H1 (cell line): ENCODE data around the gene GRIK1. TPM values are rescaled to one million over a fixed set of nuclear protein-coding genes. Genes with fewer than 3 reads are reported as not detected.

Source experiments
- CTCF ChIA-PET: fragments of 300-600 bp; sonication (Branson Sonifier 250); formaldehyde crosslinking; loops from one replicate; lab custom pipeline; 2021; ENCODE audit not compliant: partially characterized antibody; lab: Charles Lee
- POLR2A ChIA-PET: fragments of 300-600 bp; sonication (Branson Sonifier 250); formaldehyde crosslinking; loops from one replicate; lab custom pipeline; 2021; ENCODE audit warnings: inconsistent platforms; ENCODE audit not compliant: partially characterized antibody; lab: Charles Lee
- DNase-seq, 2 experiments: peaks; one replicate each; pipeline versions ENCODE4 v3.0.0 to v3.0.0-alpha.2; 2010 to 2022; ENCODE audit warnings: low spot score in 2 of 2, low read depth in 1 of 2, mixed read lengths in 1 of 2
- FAIRE-seq: peaks from 2 replicates; lab custom pipeline; 2011; peaks lifted over from hg19 to GRCh38; lab: Jason Lieb, UNC
- H2AFZ ChIP-seq: 2 replicates; pipeline ENCODE4 v1.8.1; 2012; ENCODE audit warnings: low read length, inconsistent platforms
- H2AK5ac ChIP-seq: 2 replicates; pipeline ENCODE4 v1.6.1; 2013; ENCODE audit warnings: low read depth, low read length
- H2BK120ac ChIP-seq: replicated peaks from 2 replicates; pipeline ENCODE3; 2013; ENCODE audit warnings: low read depth, low read length, inconsistent platforms
- H2BK12ac ChIP-seq: 2 replicates; pipeline ENCODE4 v1.6.1; 2013; ENCODE audit warnings: low read depth, low read length
- H2BK15ac ChIP-seq: 2 replicates; pipeline ENCODE4 v1.6.1; 2013; ENCODE audit warnings: low read length
- H2BK20ac ChIP-seq: 2 replicates; pipeline ENCODE4 v1.6.1; 2013; ENCODE audit warnings: low read length
- H2BK5ac ChIP-seq: 2 replicates; pipeline ENCODE4 v1.6.1; 2013; ENCODE audit warnings: low read depth, low read length
- H3K14ac ChIP-seq: 2 replicates; pipeline ENCODE4 v1.6.1; 2013; ENCODE audit warnings: inconsistent platforms; ENCODE audit not compliant: insufficient read length
- H3K18ac ChIP-seq: 2 replicates; pipeline ENCODE4 v1.6.1; 2013; ENCODE audit warnings: low read length; ENCODE audit errors: extremely low read depth
- H3K23ac ChIP-seq: 2 replicates; pipeline ENCODE4 v1.6.1; 2013; ENCODE audit warnings: inconsistent platforms; ENCODE audit not compliant: insufficient read length
- H3K23me2 ChIP-seq: 2 replicates; pipeline ENCODE4 v1.6.1; 2013; ENCODE audit warnings: low read depth, low read length
- H3K27ac ChIP-seq: 2 replicates; pipeline ENCODE4 v1.6.1; 2011; ENCODE audit warnings: low read depth, low read length, inconsistent platforms
- H3K27me3 ChIP-seq, 4 experiments: replicated peaks in 1 of 4; 1 replicate in 1 of 4; 2 replicates in 3 of 4; pipeline versions ENCODE4 v1.6.1 to v1.8.1; 2011 to 2013; ENCODE audit warnings: low read length in 3 of 4, mild to moderate bottlenecking in 3 of 4, inconsistent platforms in 2 of 4, mixed read lengths in 2 of 4, moderate library complexity in 1 of 4; ENCODE audit not compliant: control insufficient read depth in 3 of 4, insufficient read depth in 3 of 4; ENCODE audit errors: extremely low read depth in 1 of 4
- H3K36me3 ChIP-seq, 4 experiments: 2 replicates each; pipeline versions ENCODE4 v1.6.1 to v1.8.1; 2011 to 2013; ENCODE audit warnings: mild to moderate bottlenecking in 4 of 4, low read length in 3 of 4, moderate library complexity in 2 of 4, control low read depth in 1 of 4, inconsistent platforms in 1 of 4; ENCODE audit not compliant: insufficient read depth in 4 of 4, control insufficient read depth in 2 of 4
- H3K4ac ChIP-seq: replicated peaks from 2 replicates; pipeline ENCODE3; 2013; ENCODE audit warnings: low read length, low read depth, mixed read lengths, inconsistent platforms; ENCODE audit not compliant: insufficient read length
- H3K4me1 ChIP-seq, 4 experiments: replicated peaks in 1 of 4; 1 replicate in 1 of 4; 2 replicates in 3 of 4; pipeline versions ENCODE4 v1.6.1 to v1.8.1; 2011 to 2013; ENCODE audit warnings: low read length in 3 of 4, inconsistent platforms in 2 of 4, mixed read lengths in 1 of 4; ENCODE audit not compliant: insufficient read depth in 4 of 4, control insufficient read depth in 3 of 4
- H3K4me2 ChIP-seq, 2 experiments: 2 replicates each; pipeline versions ENCODE4 v1.6.1 to v1.8.1; 2011 to 2013; ENCODE audit warnings: low read depth in 2 of 2, low read length in 2 of 2, control low read depth in 1 of 2, inconsistent platforms in 1 of 2, mild to moderate bottlenecking in 1 of 2; ENCODE audit not compliant: insufficient read depth in 1 of 2
- H3K4me3 ChIP-seq, 4 experiments: fragments of 200-600, 300-600 bp in 1 of 4; sonication (generic), shearing (Covaris generic), sonication (Bioruptor Twin) in 1 of 4; 2 replicates each; pipeline versions ENCODE4 v1.5.1 to v1.8.1; 2011 to 2016; ENCODE audit warnings: low read length in 4 of 4, low read depth in 3 of 4, control low read depth in 2 of 4, inconsistent platforms in 2 of 4, mild to moderate bottlenecking in 2 of 4, mixed read lengths in 1 of 4, moderate library complexity in 1 of 4; ENCODE audit not compliant: insufficient read depth in 2 of 4; ENCODE audit errors: extremely low read depth in 1 of 4
- H3K56ac ChIP-seq: replicated peaks from 2 replicates; pipeline ENCODE3; 2013; ENCODE audit warnings: low read depth, mild to moderate bottlenecking, mixed read lengths, low read length, inconsistent platforms; ENCODE audit not compliant: insufficient read length
- H3K79me1 ChIP-seq: 2 replicates; pipeline ENCODE4 v1.6.1; 2013; ENCODE audit warnings: low read depth, low read length, control low read depth
- H3K79me2 ChIP-seq, 2 experiments: 2 replicates each; pipeline versions ENCODE4 v1.6.1 to v1.8.1; 2012 to 2013; ENCODE audit warnings: low read length in 2 of 2, mild to moderate bottlenecking in 2 of 2, inconsistent platforms in 1 of 2; ENCODE audit not compliant: insufficient read depth in 2 of 2, control insufficient read depth in 1 of 2
- H3K9ac ChIP-seq, 4 experiments: replicated peaks in 1 of 4; 1 replicate in 1 of 4; 2 replicates in 3 of 4; pipeline versions ENCODE4 v1.6.1 to v1.8.1; 2011 to 2013; ENCODE audit warnings: low read depth in 3 of 4, low read length in 3 of 4, control low read depth in 2 of 4, mild to moderate bottlenecking in 2 of 4, moderate library complexity in 2 of 4, inconsistent platforms in 1 of 4; ENCODE audit errors: extremely low read depth in 1 of 4
- H3K9me3 ChIP-seq, 2 experiments: 2 replicates each; pipeline versions ENCODE4 v1.6.1 to v1.8.1; 2012 to 2013; ENCODE audit warnings: mild to moderate bottlenecking in 2 of 2, moderate library complexity in 2 of 2, control low read depth in 1 of 2, inconsistent platforms in 1 of 2, low read depth in 1 of 2, low read length in 1 of 2, mixed read lengths in 1 of 2; ENCODE audit not compliant: insufficient read depth in 2 of 2
- H4K20me1 ChIP-seq, 2 experiments: replicated peaks in 1 of 2; 2 replicates each; pipeline versions ENCODE3 to v1.8.1; 2011 to 2013; ENCODE audit warnings: inconsistent platforms in 2 of 2, low read length in 2 of 2, mild to moderate bottlenecking in 1 of 2; ENCODE audit not compliant: insufficient read depth in 2 of 2, control insufficient read depth in 1 of 2
- H4K5ac ChIP-seq: 2 replicates; pipeline ENCODE4 v1.6.1; 2013; ENCODE audit warnings: low read length, low read depth, mixed read lengths, inconsistent platforms; ENCODE audit not compliant: insufficient read length
- H4K8ac ChIP-seq: 2 replicates; pipeline ENCODE4 v1.8.0; 2013; ENCODE audit warnings: mild to moderate bottlenecking, moderate library complexity, low read length, inconsistent platforms; ENCODE audit not compliant: insufficient read depth; ENCODE audit errors: extremely low read depth
- H4K91ac ChIP-seq: replicated peaks from 2 replicates; pipeline ENCODE3; 2013; ENCODE audit warnings: low read length, mixed read lengths, inconsistent platforms; ENCODE audit not compliant: insufficient read length
- FOSL1 ChIP-seq: IDR thresholded peaks from 2 replicates; pipeline ENCODE4 v1.6.1; 2011; ENCODE audit warnings: mild to moderate bottlenecking, low read depth, low read length, moderate library complexity; ENCODE audit not compliant: insufficient read depth
- NRF1 ChIP-seq: IDR thresholded peaks from 2 replicates; pipeline ENCODE4 v1.6.1; 2011; ENCODE audit warnings: mild to moderate bottlenecking, low read depth, low read length, improper control_type of control experiment
- POLR2AphosphoS5 ChIP-seq: IDR thresholded peaks from 2 replicates; pipeline ENCODE4 v1.6.1; 2011; ENCODE audit warnings: low read depth, low read length
- POU5F1 ChIP-seq: IDR thresholded peaks from 2 replicates; pipeline ENCODE4 v1.6.1; 2011; ENCODE audit warnings: low read depth, mild to moderate bottlenecking, low read length, moderate library complexity
- RXRA ChIP-seq: IDR thresholded peaks from 2 replicates; pipeline ENCODE4 v1.6.1; 2011; ENCODE audit warnings: low read depth, mild to moderate bottlenecking, low read length, moderate library complexity; ENCODE audit not compliant: insufficient read depth
- SUZ12 ChIP-seq: fragments of 200-600 bp; sonication (generic); IDR thresholded peaks from 2 replicates; pipeline ENCODE4 v1.6.1; 2012; ENCODE audit warnings: mild to moderate bottlenecking, inconsistent platforms, low read length, moderate library complexity, mixed read lengths
- TAF1 ChIP-seq: IDR thresholded peaks from 2 replicates; pipeline ENCODE4 v1.6.1; 2011; ENCODE audit warnings: mild to moderate bottlenecking, low read depth, low read length
- TCF12 ChIP-seq: IDR thresholded peaks from 2 replicates; pipeline ENCODE4 v1.6.1; 2011; ENCODE audit warnings: low read depth, mild to moderate bottlenecking, low read length
- WGBS, 2 experiments: shearing (Covaris generic) in 1 of 2; methylation state at CpG; one replicate each; pipeline versions ENCODE4 v1.1.6 to v1.1.7; 2013 to 2015; ENCODE audit warnings: low lambda C conversion rate in 2 of 2, mixed read lengths in 2 of 2, inconsistent platforms in 1 of 2, low coverage in 1 of 2, missing lambda C conversion rate in 1 of 2; ENCODE audit not compliant: insufficient replicate concordance in 2 of 2, insufficient coverage in 1 of 2, insufficient read length in 1 of 2; ENCODE audit errors: extremely low coverage in 1 of 2, missing lambda C conversion rate in 1 of 2; 5-methylcytosine and 5-hydroxymethylcytosine counted together
- polyA plus RNA-seq, 7 experiments: library from polyadenylated mRNA; depleted of rRNA in 3 of 7; stranded (reverse) in 5 of 7; unstranded in 2 of 7; fragments of >200 nt in 5 of 7; fragments of 200-250 nt in 2 of 7; gene quantifications; 1 replicate in 5 of 7; 2 replicates in 1 of 7; 4 replicates in 1 of 7; pipeline versions ENCODE4 v1.2.1 to v1.2.3, GENCODE V29; 2011 to 2013; ENCODE audit warnings: missing spikeins in 2 of 7, mixed read lengths in 2 of 7
- total RNA-seq: library from RNA; stranded (reverse); fragmentation: NEBNext Ultra II Directional; extraction: Animal tissue kit (Norgen Biotek cat#: 25700); gene quantifications from 2 replicates; pipeline ENCODE4 v1.2.1, GENCODE V29; 2021
- TF ChIP-seq, protein P1 (sequence below): IDR thresholded peaks from 2 replicates; pipeline ENCODE4 v1.6.1; 2011; ENCODE audit warnings: low read depth, mild to moderate bottlenecking, low read length; ENCODE audit not compliant: insufficient read depth

GRIK1 gene
- total and polyA plus RNA-seq, 2 of the 8 experiments (the other 6 are each of a cell fraction or from before 2014, with no cell fraction given) = 0.11 to 0.32 TPM

DNA sequence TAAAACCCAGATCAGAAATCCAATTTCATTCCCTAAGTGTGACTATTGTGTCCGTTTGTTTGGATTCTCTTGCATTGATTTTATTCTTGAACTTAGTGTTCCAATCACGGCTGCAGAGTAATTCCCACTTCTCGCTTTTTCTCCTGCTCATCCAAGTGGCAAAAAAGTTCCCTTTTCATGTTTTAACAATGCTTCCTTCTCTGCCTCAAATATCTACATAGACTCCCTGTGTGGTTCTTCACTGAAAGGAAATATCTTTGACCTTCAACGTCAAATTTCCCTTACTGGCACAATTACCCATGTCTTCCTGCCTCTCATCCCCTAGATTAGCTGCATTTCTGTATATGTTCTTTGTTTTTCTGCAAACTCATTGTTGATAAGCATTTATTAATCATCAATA is 335.7 kb downstream of the GRIK1 start:
- H3K23ac ChIP-seq = no peak overlapping the region
- no peaks in the 10 kb centered on the region for H3K36me3 ChIP-seq
- whole genome bisulfite sequencing, 2 experiments = 87% methylated on average over 4 of the region's 4 CpGs; no CpG with 5 or more reads in 1 of the 2 experiments
- H2BK20ac ChIP-seq = no peak overlapping the region
- TF ChIP-seq RXRA = no peak
- TF ChIP-seq POLR2AphosphoS5 = no peak
- no peak for TF ChIP-seq TAF1
- TF ChIP-seq NRF1 = no peak
- no peak for TF ChIP-seq POU5F1
- TF ChIP-seq FOSL1 = no peak
- no peak for TF ChIP-seq TCF12
- TF ChIP-seq, protein P1, sequence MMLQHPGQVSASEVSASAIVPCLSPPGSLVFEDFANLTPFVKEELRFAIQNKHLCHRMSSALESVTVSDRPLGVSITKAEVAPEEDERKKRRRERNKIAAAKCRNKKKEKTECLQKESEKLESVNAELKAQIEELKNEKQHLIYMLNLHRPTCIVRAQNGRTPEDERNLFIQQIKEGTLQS = no peak
- no peak for TF ChIP-seq SUZ12
- CTCF ChIA-PET = no interaction called here
- H3K14ac ChIP-seq = no peak overlapping the region
- no peak for FAIRE-seq
- no peak overlapping the region for H3K9ac ChIP-seq
- no peaks in the 10 kb centered on the region for H3K79me1 ChIP-seq
- no peak overlapping the region for H2BK12ac ChIP-seq
- H2AFZ ChIP-seq = no peak overlapping the region
- no peak overlapping the region for H3K4me3 ChIP-seq
- no peaks in the 10 kb centered on the region for H3K27me3 ChIP-seq
- no peak for DNase-seq
- H4K20me1 ChIP-seq = no peaks in the 10 kb centered on the region
- no peak overlapping the region for H4K5ac ChIP-seq
- no peaks in the 10 kb centered on the region for H3K79me2 ChIP-seq
- POLR2A ChIA-PET = no interaction called here
- peaks cover 0 to 3% (median 0%) of the 10 kb centered on the region in 4 experiments; a peak in 1 of 7 replicates for H3K4me1 ChIP-seq
- H3K27ac ChIP-seq = no peak overlapping the region
- H3K56ac ChIP-seq = no peak overlapping the region
- H4K91ac ChIP-seq = no peak overlapping the region
- no peak overlapping the region for H2AK5ac ChIP-seq
- H2BK15ac ChIP-seq = no peak overlapping the region
- H2BK120ac ChIP-seq = no peak overlapping the region
- H3K23me2 ChIP-seq = no peaks in the 10 kb centered on the region
- no peak overlapping the region for H2BK5ac ChIP-seq
- H3K4ac ChIP-seq = no peak overlapping the region
- no peak overlapping the region for H4K8ac ChIP-seq
- no peak overlapping the region for H3K4me2 ChIP-seq
- 0 out of 4 replicates have a peak, but pooled peaks cover 0 to 2% of the 10 kb centered on the region in 2 experiments for H3K9me3 ChIP-seq
- no peak overlapping the region for H3K18ac ChIP-seq
